ENCODE data around the gene ATP11A. TPM values are rescaled to one million over a fixed set of nuclear protein-coding genes. Genes with fewer than 3 reads are reported as not detected.
A peak's percentile ranks its signal among the peaks of the same experiment; 100 is the strongest.

The ATP11A gene
- total RNA-seq, 1 donor from 2014 or later: 114 TPM

GRCh38 chr13:112877976-112878955 lies 188.4 kb downstream of the ATP11A start:
- peaks cover 2% of the 10 kb centered on the region for H3K4me1 Mint-ChIP-seq
- no peak overlapping the region for H3K27ac Mint-ChIP-seq
- H3K4me3 Mint-ChIP-seq: no peak overlapping the region
- DNase-seq (ENCODE audit: low spot score in 2 of 2, unreplicated experiment in 2 of 2): no peak
- no peaks in the 10 kb centered on the region for H3K27me3 Mint-ChIP-seq (ENCODE audit: low read depth)
- peaks cover 11% of the 10 kb centered on the region for H3K36me3 Mint-ChIP-seq
- TF ChIP-seq CTCF (IDR thresholded peaks at IDR 0.05; ENCODE audit: unreplicated experiment): no peak
- no peaks in the 10 kb centered on the region for H3K9me3 Mint-ChIP-seq

GRCh38 chr13:112879283-112879833 lies 189.5 kb downstream of the ATP11A start:
- Mint-ChIP-seq H3K27ac (no peak overlapping the region), H3K9me3 (no peaks in the 10 kb centered on the region), H3K27me3 (ENCODE audit: low read depth) (no peaks in the 10 kb centered on the region), H3K4me3 (no peak overlapping the region), H3K36me3 (peaks cover 7% of the 10 kb centered on the region), H3K4me1 (no peaks in the 10 kb centered on the region)
- TF ChIP-seq CTCF (IDR thresholded peaks at IDR 0.05; ENCODE audit: unreplicated experiment): no peak
- peak in 1 of 2 experiments; percentile 5 for DNase-seq (ENCODE audit: low spot score in 2 of 2, unreplicated experiment in 2 of 2)

GRCh38 chr13:112880221-112880641 lies 190.4 kb downstream of the ATP11A start:
- no peak for TF ChIP-seq CTCF (IDR thresholded peaks at IDR 0.05; ENCODE audit: unreplicated experiment)
- H3K27ac Mint-ChIP-seq: no peak overlapping the region
- DNase-seq (ENCODE audit: low spot score in 2 of 2, unreplicated experiment in 2 of 2): no peak

GRCh38 chr13:112880976-112881540 lies 191.2 kb downstream of the ATP11A start:
- Mint-ChIP-seq H3K9me3 (no peaks in the 10 kb centered on the region), H3K27ac (no peak overlapping the region), H3K27me3 (ENCODE audit: low read depth) (no peaks in the 10 kb centered on the region), H3K4me1 (peaks cover 4% of the 10 kb centered on the region), H3K4me3 (no peak overlapping the region), H3K36me3 (peaks cover 7% of the 10 kb centered on the region)
- DNase-seq (ENCODE audit: low spot score in 2 of 2, unreplicated experiment in 2 of 2): no peak
- no peak for TF ChIP-seq CTCF (IDR thresholded peaks at IDR 0.05; ENCODE audit: unreplicated experiment)

More at GRCh38 chr13:112880221-112880641, 190.4 kb downstream of the ATP11A start:
- Mint-ChIP-seq H3K9me3 (no peaks in the 10 kb centered on the region), H3K4me3 (no peak overlapping the region), H3K27me3 (ENCODE audit: low read depth) (no peaks in the 10 kb centered on the region), H3K36me3 (peaks cover 7% of the 10 kb centered on the region), H3K4me1 (no peaks in the 10 kb centered on the region)

GRCh38 chr13:112881656-112882554 lies 192.1 kb downstream of the ATP11A start:
- H3K27me3 Mint-ChIP-seq (ENCODE audit: low read depth): no peaks in the 10 kb centered on the region
- H3K36me3 Mint-ChIP-seq: peaks cover 7% of the 10 kb centered on the region
- DNase-seq (ENCODE audit: low spot score in 2 of 2, unreplicated experiment in 2 of 2): no peak
- no peak overlapping the region for H3K4me3 Mint-ChIP-seq
- peaks cover 4% of the 10 kb centered on the region for H3K4me1 Mint-ChIP-seq
- no peaks in the 10 kb centered on the region for H3K9me3 Mint-ChIP-seq
- H3K27ac Mint-ChIP-seq: no peak overlapping the region
- no peak for TF ChIP-seq CTCF (IDR thresholded peaks at IDR 0.05; ENCODE audit: unreplicated experiment)
